Panc1 (cell line): Measurements from ENCODE around the gene ST3GAL4.

Experiments used
- CTCF ChIP-seq: fragments of 450-650 bp; IDR thresholded peaks from 2 replicates; pipeline ENCODE4 v1.5.1; 2017; ENCODE audit warnings: mild to moderate bottlenecking
- POLR2AphosphoS5 ChIP-seq: IDR thresholded peaks from 2 replicates; pipeline ENCODE4 v1.6.1; 2012; ENCODE audit warnings: mild to moderate bottlenecking, low read depth, low read length, moderate library complexity
- REST ChIP-seq, 2 experiments: IDR thresholded peaks; 2 replicates each; pipeline ENCODE4 v1.6.1; 2011 to 2012; ENCODE audit warnings: low read depth in 2 of 2, control low read depth in 1 of 2, low read length in 1 of 2, mild to moderate bottlenecking in 1 of 2, moderate library complexity in 1 of 2; ENCODE audit not compliant: insufficient read depth in 1 of 2

- TF ChIP-seq CTCF (no peak), POLR2AphosphoS5 (no peak), REST (IDR thresholded peaks at IDR 0.05; ENCODE audit: insufficient read depth in 1 of 2, low read depth in 2 of 2, low read length in 1 of 2) (no peak)
Measured at GRCh38 chr11:126390272-126390867, 34.9 kb downstream of the ST3GAL4 start.
